Gastrocnemius medialis (tissue), 4 donors: ENCODE results near the gene PPP1CA.

ENCODE experiments used
- POLR2A ChIP-seq, 2 donors: fragments of 450-650 bp; IDR thresholded peaks; one replicate each; pipeline ENCODE4 v1.6.1; 2017; ENCODE audit warnings: antibody characterized with exemption in 2 of 2, mild to moderate bottlenecking in 2 of 2, moderate library complexity in 2 of 2
- TF ChIP-seq, protein P1 (sequence below), 5 experiments: fragments of 450-650 bp in 3 of 5; fragments of 200-600 bp in 2 of 5; sonication (generic) in 2 of 5; IDR thresholded peaks in 4 of 5; conservative IDR thresholded peaks in 1 of 5; 1 replicate in 4 of 5; 2 replicates in 1 of 5; pipeline ENCODE4 v1.5.1; 2016 to 2019; ENCODE audit warnings: antibody characterized with exemption in 5 of 5, mild to moderate bottlenecking in 3 of 5, moderate library complexity in 3 of 5

DNA sequence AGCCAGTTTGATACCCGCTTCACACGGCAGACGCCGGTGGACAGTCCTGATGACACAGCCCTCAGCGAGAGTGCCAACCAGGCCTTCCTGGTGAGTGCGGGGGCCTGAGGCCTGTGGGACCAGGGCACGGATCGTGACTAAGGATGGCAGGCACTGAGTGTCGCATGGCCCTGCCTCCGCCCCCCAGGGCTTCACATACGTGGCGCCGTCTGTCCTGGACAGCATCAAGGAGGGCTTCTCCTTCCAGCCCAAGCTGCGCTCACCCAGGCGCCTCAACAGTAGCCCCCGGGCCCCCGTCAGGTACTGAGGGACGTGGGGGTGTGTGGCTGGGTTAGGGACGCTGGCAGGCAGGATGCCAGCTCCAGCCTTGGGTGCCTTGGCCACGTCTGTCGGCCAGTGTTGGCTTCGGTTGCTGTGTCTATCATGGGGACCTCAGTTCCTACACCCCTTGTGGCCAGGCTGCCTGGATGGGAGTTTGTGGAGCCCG lies 32.8 kb upstream of the PPP1CA start:
- TF ChIP-seq, protein P1, sequence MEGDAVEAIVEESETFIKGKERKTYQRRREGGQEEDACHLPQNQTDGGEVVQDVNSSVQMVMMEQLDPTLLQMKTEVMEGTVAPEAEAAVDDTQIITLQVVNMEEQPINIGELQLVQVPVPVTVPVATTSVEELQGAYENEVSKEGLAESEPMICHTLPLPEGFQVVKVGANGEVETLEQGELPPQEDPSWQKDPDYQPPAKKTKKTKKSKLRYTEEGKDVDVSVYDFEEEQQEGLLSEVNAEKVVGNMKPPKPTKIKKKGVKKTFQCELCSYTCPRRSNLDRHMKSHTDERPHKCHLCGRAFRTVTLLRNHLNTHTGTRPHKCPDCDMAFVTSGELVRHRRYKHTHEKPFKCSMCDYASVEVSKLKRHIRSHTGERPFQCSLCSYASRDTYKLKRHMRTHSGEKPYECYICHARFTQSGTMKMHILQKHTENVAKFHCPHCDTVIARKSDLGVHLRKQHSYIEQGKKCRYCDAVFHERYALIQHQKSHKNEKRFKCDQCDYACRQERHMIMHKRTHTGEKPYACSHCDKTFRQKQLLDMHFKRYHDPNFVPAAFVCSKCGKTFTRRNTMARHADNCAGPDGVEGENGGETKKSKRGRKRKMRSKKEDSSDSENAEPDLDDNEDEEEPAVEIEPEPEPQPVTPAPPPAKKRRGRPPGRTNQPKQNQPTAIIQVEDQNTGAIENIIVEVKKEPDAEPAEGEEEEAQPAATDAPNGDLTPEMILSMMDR (IDR thresholded peaks at IDR 0.05 in 4 of 5, conservative IDR thresholded peaks at IDR 0.05 in 1 of 5), result no peak
- TF ChIP-seq POLR2A (IDR thresholded peaks at IDR 0.05), result no peak
